Measurements from ENCODE around the gene SF3B2.
"Not testable (repeated sequence)": the region's sequence is repeated elsewhere in the genome, so short reads cannot be mapped to it uniquely, and the experiment has no call there.

SF3B2 gene

DNA sequence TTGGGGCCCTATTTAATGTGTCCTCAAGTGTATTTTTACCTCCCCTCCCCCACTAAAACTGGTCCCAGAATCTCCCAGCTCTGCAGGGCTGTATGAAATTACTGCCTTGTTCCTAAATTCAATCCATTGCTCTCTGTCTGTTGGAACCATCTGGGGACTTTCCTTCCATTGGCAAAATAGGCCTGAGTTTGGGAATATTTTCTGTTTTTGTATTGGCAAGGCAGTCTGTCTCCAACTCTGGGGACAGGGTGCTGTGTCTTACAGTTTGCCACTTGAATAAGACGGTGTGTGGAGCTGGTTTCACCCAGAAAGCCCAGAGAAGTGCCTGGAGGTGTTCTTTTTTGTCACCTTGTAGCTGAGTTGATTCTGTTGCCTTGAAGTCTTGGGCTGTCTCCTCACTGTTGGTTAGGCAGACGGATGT is 19.2 kb downstream of the SF3B2 start:
- in situ Hi-C loops (cut with HindIII; ENCODE audit: low sequenced_read_pairs): no loop called here

GRCh38 chr11:66072081-66072480 is 19.9 kb downstream of the SF3B2 start:
- in situ Hi-C loops (cut with HindIII; ENCODE audit: low sequenced_read_pairs): no loop called here

GRCh38 chr11:66072518-66072917 is 20.4 kb downstream of the SF3B2 start:
- in situ Hi-C loops (cut with HindIII; ENCODE audit: low sequenced_read_pairs): no loop called here

GRCh38 chr11:66073669-66074068 is 21.5 kb downstream of the SF3B2 start:
- in situ Hi-C loops (cut with HindIII; ENCODE audit: low sequenced_read_pairs): no loop called here

DNA sequence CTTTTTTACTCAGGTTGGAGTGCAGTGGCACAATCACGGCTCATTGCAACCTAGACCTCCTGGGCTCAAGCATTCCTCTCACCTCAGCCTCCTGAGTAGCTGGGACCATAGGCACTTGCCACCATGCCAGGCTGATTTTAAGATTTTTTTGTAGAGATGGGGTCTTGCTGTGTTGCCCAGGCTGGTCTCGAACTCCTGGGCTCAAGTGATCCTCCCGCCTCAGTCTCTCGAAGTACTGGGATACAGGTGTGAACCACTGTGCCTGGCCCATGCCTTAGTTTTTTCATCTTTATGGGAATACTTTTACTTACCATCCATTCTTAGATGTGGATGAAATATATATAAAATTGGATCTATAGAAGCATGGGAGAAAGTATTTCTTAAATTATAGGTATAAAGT is 23.1 kb downstream of the SF3B2 start:
- in situ Hi-C loops (cut with HindIII; ENCODE audit: low sequenced_read_pairs): no loop called here

- in situ Hi-C loops (cut with HindIII; ENCODE audit: low sequenced_read_pairs): no loop called here
Observed at GRCh38 chr11:66076561-66076960, 24.4 kb downstream of the SF3B2 start.

GRCh38 chr11:66077927-66078326 is 25.8 kb downstream of the SF3B2 start:
- in situ Hi-C loops (cut with HindIII; ENCODE audit: low sequenced_read_pairs): no loop called here

- in situ Hi-C loops (cut with HindIII; ENCODE audit: low sequenced_read_pairs): not testable (repeated sequence)
Observed at GRCh38 chr11:66078949-66079348, 26.8 kb downstream of the SF3B2 start.

GRCh38 chr11:66080055-66080817 is 28.1 kb downstream of the SF3B2 start:
- in situ Hi-C loops (cut with HindIII; ENCODE audit: low sequenced_read_pairs): loop anchor here (5.0 kb wide), 1 partner anchor 37 kb away; no protein-coding TSS in a partner anchor

- in situ Hi-C loops (cut with HindIII; ENCODE audit: low sequenced_read_pairs): loop anchor here (5.0 kb wide), 1 partner anchor 36 kb away; no protein-coding TSS in a partner anchor
Observed at GRCh38 chr11:66081505-66081904, 29.3 kb downstream of the SF3B2 start.

GRCh38 chr11:66082946-66083698 is 31.0 kb downstream of the SF3B2 start:
- in situ Hi-C loops (cut with HindIII; ENCODE audit: low sequenced_read_pairs): loop anchor here (5.0 kb wide), 1 partner anchor 34 kb away; no protein-coding TSS in a partner anchor

GRCh38 chr11:66083767-66084166 is 31.6 kb downstream of the SF3B2 start:
- in situ Hi-C loops (cut with HindIII; ENCODE audit: low sequenced_read_pairs): loop anchor here (5.0 kb wide), 1 partner anchor 34 kb away; no protein-coding TSS in a partner anchor

DNA sequence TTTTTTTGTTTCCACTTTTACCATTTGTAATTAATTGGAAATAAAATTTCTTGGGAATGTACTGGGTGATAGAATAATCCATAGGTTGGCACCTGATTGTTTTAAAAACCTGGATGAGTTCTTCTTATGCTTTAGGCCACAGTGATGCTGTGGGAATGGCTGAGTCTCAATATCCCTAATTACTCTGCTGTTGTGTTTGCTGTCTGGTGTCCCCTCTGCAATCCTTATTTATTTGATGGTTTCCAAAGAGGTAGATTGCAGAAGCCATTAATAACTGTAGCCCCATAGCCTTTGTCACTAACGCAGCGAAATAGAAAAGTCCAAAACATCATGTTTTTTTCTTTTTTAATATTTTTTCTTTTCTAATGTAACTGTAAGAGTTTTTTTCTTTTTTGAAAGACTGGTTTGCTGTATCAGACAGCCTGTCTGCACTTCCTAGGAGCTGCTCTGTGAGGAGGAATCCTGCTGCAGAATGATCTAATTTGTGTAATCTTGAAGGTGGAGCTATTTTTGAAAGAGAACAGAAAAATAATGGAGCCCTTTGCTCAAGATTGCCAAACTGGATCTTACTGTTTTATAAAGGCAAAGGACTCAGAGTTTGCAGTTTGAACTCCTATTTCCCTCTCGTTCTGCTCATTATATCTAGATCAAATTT is 32.8 kb downstream of the SF3B2 start:
- in situ Hi-C loops (cut with HindIII; ENCODE audit: low sequenced_read_pairs): loop anchor here (5.0 kb wide), 1 partner anchor 32 kb away; no protein-coding TSS in a partner anchor

- in situ Hi-C loops (cut with HindIII; ENCODE audit: low sequenced_read_pairs): no loop called here
Observed at GRCh38 chr11:66087148-66087908, 35.2 kb downstream of the SF3B2 start.

- in situ Hi-C loops (cut with HindIII; ENCODE audit: low sequenced_read_pairs): no loop called here
Observed at GRCh38 chr11:66089067-66089466, 36.9 kb downstream of the SF3B2 start.

DNA sequence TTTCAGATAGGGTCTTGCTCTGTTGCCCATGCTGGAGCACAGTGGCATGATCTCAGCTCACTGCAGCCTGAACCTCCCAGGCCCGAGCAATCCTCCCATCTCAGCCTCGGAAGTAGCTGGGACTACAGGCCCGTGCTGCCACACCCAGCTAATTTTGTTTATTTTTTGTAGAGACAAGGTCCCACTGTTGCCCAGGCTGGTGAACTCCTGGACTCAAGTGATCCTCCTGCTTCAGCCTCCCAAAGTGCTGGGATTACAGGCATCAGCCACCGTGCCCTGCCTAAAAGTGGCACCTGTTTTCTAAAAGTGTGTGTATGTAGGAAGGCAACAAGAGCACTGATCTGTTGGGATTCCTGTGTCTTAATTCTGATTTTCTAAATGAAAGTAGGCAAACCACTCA is 38.1 kb downstream of the SF3B2 start:
- in situ Hi-C loops (cut with HindIII; ENCODE audit: low sequenced_read_pairs): no loop called here

DNA sequence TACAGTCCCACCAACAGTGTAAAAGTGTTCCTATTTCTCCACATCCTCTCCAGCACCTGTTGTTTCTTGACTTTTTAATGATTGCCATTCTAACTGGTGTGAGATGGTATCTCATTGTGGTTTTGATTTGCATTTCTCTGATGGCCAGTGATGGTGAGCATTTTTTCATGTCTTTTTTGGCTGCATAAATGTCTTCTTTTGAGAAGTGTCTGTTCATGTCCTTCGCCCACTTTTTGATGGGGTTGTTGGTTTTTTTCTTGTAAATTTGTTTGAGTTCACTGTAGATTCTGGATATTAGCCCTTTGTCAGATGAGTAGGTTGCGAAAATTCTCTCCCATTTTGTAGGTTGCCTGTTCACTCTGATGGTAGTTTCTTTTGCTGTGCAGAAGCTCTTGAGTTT is 40.0 kb downstream of the SF3B2 start:
- in situ Hi-C loops (cut with HindIII; ENCODE audit: low sequenced_read_pairs): not testable (repeated sequence)

DNA sequence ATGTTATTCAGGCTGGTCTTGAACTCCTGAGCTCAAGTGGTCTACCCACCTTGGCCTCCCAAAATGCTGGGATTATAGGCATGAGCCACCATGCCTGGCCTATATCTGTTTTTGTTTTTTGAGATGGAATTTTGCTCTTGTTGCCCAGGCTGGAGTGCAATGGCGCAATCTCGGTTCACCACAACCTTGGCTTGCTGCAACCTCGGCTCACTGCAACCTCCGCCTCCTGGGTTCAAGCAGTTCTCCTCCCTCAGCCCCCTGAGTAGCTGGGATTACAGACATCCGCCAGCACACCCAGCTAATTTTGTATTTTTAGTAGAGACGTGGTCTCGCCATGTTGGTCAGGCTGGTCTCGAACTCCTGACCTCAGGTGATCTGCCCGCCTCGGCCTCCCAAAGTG is 47.6 kb downstream of the SF3B2 start:
- in situ Hi-C loops (cut with HindIII; ENCODE audit: low sequenced_read_pairs): not testable (repeated sequence)

DNA sequence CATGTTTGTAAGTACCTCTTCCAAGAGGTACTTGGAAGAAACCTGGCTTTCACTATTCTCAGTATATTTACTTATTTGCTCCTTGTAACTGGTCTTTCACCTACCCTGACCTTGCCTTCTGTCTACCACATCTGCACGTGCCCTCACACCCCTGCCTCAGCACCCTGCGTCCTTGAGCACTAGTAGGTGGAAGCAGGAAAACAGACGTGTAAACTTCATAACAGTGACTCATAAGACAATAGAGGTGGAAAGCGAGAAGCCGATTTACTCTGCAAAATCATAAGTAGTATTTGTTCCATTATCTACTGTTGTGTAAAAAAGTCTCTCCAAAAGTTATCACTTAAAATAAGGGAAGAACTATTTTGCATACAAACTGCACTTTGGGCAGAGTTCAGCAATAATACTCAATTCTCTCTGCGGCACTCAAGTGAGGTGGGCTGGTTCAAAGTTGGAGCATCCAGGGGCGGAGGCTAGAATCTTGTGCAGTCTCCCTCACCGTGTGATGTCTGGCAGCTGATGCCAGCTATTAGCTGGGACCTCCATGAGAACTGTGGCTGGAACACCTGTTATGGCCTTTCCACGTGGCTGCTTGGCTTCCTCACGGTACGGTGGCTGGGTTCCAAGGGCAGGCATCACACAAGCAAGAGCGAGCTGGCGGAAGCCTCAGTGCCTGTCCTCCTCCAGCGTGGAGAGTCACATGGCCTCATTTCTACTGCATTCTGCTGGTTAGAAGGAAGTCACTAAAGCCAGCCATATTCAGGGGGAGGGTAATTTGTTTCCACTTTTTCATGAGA is 48.3 kb downstream of the SF3B2 start:
- in situ Hi-C loops (cut with HindIII; ENCODE audit: low sequenced_read_pairs): no loop called here

DNA sequence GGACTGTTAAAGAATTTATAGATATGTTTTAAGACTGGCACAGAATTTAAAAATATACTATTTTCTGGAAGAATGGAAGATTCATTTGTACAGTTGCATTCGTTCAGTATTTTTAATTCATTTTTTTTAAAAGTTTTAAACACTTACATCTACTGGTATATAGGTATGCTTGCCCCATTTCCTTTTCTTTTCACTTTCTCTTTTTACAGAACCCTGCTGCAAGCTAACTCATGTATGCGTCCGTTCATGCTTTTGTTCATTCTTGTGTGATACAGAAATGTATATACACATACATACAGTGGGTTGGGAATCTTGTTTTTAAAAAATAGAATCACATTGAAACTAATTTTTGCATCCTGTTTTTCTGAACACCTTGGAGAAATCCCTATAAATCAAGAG is 48.9 kb downstream of the SF3B2 start:
- in situ Hi-C loops (cut with HindIII; ENCODE audit: low sequenced_read_pairs): no loop called here

Data from endothelial cell of hepatic sinusoid (primary cell).